Esophagus squamous epithelium (tissue), 5 donors: ENCODE data around the gene OPHN1. TPM values are rescaled to one million over a fixed set of nuclear protein-coding genes. Genes with fewer than 3 reads are reported as not detected.
A peak's percentile ranks its signal among the peaks of the same experiment; 100 is the strongest.

ENCODE experiments used
- DNase-seq: peaks from one replicate; lab custom pipeline; 2025; lab: John Stamatoyannopoulos, UW
- H3K27ac ChIP-seq, 4 donors: fragments of 200-600 bp; sonication (generic); one replicate each; pipeline ENCODE4 v1.5.1; 2016 to 2019; ENCODE audit warnings: mild to moderate bottlenecking in 1 of 4
- H3K27me3 ChIP-seq, 4 donors: fragments of 200-600 bp; sonication (generic); 1 replicate in 3 of 4; 2 replicates in 1 of 4; pipeline versions ENCODE4 v1.5.1 to v1.6.0; 2017 to 2021; ENCODE audit warnings: antibody characterized with exemption in 1 of 4
- H3K36me3 ChIP-seq, 3 donors: fragments of 200-600 bp; sonication (generic); one replicate each; pipeline ENCODE4 v1.5.1; 2016 to 2019
- H3K4me1 ChIP-seq, 3 donors: fragments of 200-600 bp; sonication (generic); one replicate each; pipeline ENCODE4 v1.5.1; 2017 to 2019
- H3K4me3 ChIP-seq, 4 donors: fragments of 200-600 bp; sonication (generic); 1 replicate in 3 of 4; 2 replicates in 1 of 4; pipeline ENCODE4 v1.5.1; 2016 to 2019; ENCODE audit warnings: mild to moderate bottlenecking in 2 of 4, moderate library complexity in 1 of 4
- H3K9me3 ChIP-seq, 3 donors: fragments of 200-600 bp; sonication (generic); one replicate each; pipeline ENCODE4 v1.5.1; 2016 to 2019
- CTCF ChIP-seq, 6 experiments: fragments of 450-650 bp in 4 of 6; fragments of 200-600 bp in 2 of 6; sonication (generic) in 2 of 6; IDR thresholded peaks; one replicate each; pipeline ENCODE4 v1.5.1; 2016 to 2019; ENCODE audit warnings: antibody characterized with exemption in 6 of 6, mild to moderate bottlenecking in 4 of 6, moderate library complexity in 4 of 6
- POLR2A ChIP-seq, 4 donors: fragments of 450-650 bp; IDR thresholded peaks; one replicate each; pipeline ENCODE4 v1.6.1; 2017; ENCODE audit warnings: antibody characterized with exemption in 4 of 4, mild to moderate bottlenecking in 4 of 4, moderate library complexity in 3 of 4
- WGBS, 2 donors: methylation state at CpG; one replicate each; pipeline ENCODE4 v1.1.5; 2018; 5-methylcytosine and 5-hydroxymethylcytosine counted together
- intact Hi-C: fragments of 100-400 bp; cut with DNase I; formaldehyde crosslinking; loops from one replicate; pipeline ENCODE4 v1.15.0; 2022
- total RNA-seq, 4 donors: library from RNA; depleted of rRNA; stranded (reverse); fragments of >200 nt; gene quantifications; one replicate each; pipeline ENCODE4 v1.1.0, GENCODE V29; 2016
- donor health status: DM: yes; HTN: yes; CAD: no.

OPHN1 gene
- total RNA-seq, 4 donors from 2014 or later: 2.6 to 6.5 (median 4.4) TPM

GRCh38 chrX:68421636-68422035, 11.7 kb downstream of the OPHN1 start:
- TF ChIP-seq CTCF (IDR thresholded peaks at IDR 0.05) (no peak), POLR2A (IDR thresholded peaks at IDR 0.05) (no peak)
- no peaks in the 10 kb centered on the region for H3K9me3 ChIP-seq
- 27% methylated on average over 3 of the region's 3 CpGs; no CpG with 5 or more reads in 1 of the 2 donors for WGBS, 2 donors
- intact Hi-C loops: no loop called here
- H3K36me3 ChIP-seq: no peaks in the 10 kb centered on the region
- no peak overlapping the region for H3K27ac ChIP-seq
- no peaks in the 10 kb centered on the region for H3K27me3 ChIP-seq
- no peak overlapping the region for H3K4me3 ChIP-seq
- DNase-seq: no peak
- H3K4me1 ChIP-seq: peaks cover 0 to 32% (median 7%) of the 10 kb centered on the region in 3 donors

GRCh38 chrX:68420559-68420958, 12.7 kb downstream of the OPHN1 start:
- 40 to 45% methylated on average over 2 of the region's 2 CpGs for WGBS, 2 donors
- intact Hi-C loops: no loop called here

GRCh38 chrX:68419975-68420374, 13.3 kb downstream of the OPHN1 start:
- no peak for DNase-seq
- Histone ChIP-seq H3K27me3 (no peaks in the 10 kb centered on the region), H3K4me3 (no peak overlapping the region), H3K4me1 (peaks cover 0 to 48% (median 7%) of the 10 kb centered on the region in 3 donors), H3K9me3 (no peaks in the 10 kb centered on the region), H3K27ac (no peak overlapping the region), H3K36me3 (no peaks in the 10 kb centered on the region)
- 37 to 46% methylated on average over 3 of the region's 3 CpGs for WGBS, 2 donors
- intact Hi-C loops: no loop called here
- TF ChIP-seq CTCF (IDR thresholded peaks at IDR 0.05): no peak
- no peak for TF ChIP-seq POLR2A (IDR thresholded peaks at IDR 0.05)

More at GRCh38 chrX:68420559-68420958, 12.7 kb downstream of the OPHN1 start:
- Histone ChIP-seq H3K27me3 (no peaks in the 10 kb centered on the region), H3K4me3 (no peak overlapping the region), H3K27ac (no peak overlapping the region), H3K4me1 (peaks cover 0 to 42% (median 7%) of the 10 kb centered on the region in 3 donors), H3K36me3 (no peaks in the 10 kb centered on the region), H3K9me3 (no peaks in the 10 kb centered on the region)
- TF ChIP-seq POLR2A (IDR thresholded peaks at IDR 0.05) (no peak), CTCF (IDR thresholded peaks at IDR 0.05) (no peak)
- DNase-seq: no peak

- H3K27ac ChIP-seq: peak overlapping the region in 2 of 4 donors; percentile 26 to 36
- TF ChIP-seq CTCF (IDR thresholded peaks at IDR 0.05) (no peak), POLR2A (IDR thresholded peaks at IDR 0.05) (no peak)
- WGBS, 2 donors: 68% methylated on average over 2 of the region's 2 CpGs; no CpG with 5 or more reads in 1 of the 2 donors
These were observed 15.6 kb downstream of the OPHN1 start for GRCh38 chrX:68417651-68418050.

GRCh38 chrX:68416592-68416991, 16.7 kb downstream of the OPHN1 start:
- Histone ChIP-seq H3K4me3 (no peak overlapping the region), H3K4me1 (peaks cover 0 to 63% (median 7%) of the 10 kb centered on the region in 3 donors), H3K27me3 (no peaks in the 10 kb centered on the region), H3K27ac (no peak overlapping the region), H3K36me3 (no peaks in the 10 kb centered on the region), H3K9me3 (no peaks in the 10 kb centered on the region)
- TF ChIP-seq CTCF (IDR thresholded peaks at IDR 0.05) (no peak), POLR2A (IDR thresholded peaks at IDR 0.05) (no peak)
- no peak for DNase-seq
- intact Hi-C loops: no loop called here
- WGBS, 2 donors: 32 to 50% methylated on average over 2 to 3 of the region's 3 CpGs

More at GRCh38 chrX:68417651-68418050, 15.6 kb downstream of the OPHN1 start:
- intact Hi-C loops: no loop called here
- Histone ChIP-seq H3K4me1 (peaks cover 0 to 57% (median 7%) of the 10 kb centered on the region in 3 donors), H3K36me3 (no peaks in the 10 kb centered on the region), H3K9me3 (no peaks in the 10 kb centered on the region), H3K27me3 (no peaks in the 10 kb centered on the region), H3K4me3 (no peak overlapping the region)
- no peak for DNase-seq
